ENCODE measurements around the gene SMYD2. TPM values are rescaled to one million over a fixed set of nuclear protein-coding genes. Genes with fewer than 3 reads are reported as not detected.

SMYD2 gene
- total RNA-seq, 1 donor from 2014 or later = 46.8 TPM

DNA sequence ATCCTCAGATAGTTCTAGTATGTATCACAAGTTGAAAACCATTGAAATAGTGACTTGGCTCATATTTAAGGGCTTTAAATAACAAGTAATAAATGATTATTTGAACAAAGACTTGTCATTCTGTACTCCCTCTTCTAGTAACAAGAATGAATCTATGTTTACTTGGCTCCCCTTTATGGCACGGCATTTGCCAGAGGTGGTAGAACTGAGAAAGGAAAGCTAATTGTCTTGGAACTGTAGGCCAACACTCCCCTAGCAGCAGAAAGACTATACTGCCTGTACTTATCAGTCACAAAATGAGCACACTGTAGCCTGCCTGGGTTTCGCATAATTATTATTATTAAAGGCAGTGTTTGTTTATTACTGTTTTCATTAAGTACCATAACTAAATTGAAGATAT lies 29.6 kb upstream of the SMYD2 start:
- H3K27ac Mint-ChIP-seq = no peak overlapping the region
- H3K9me3 Mint-ChIP-seq (ENCODE audit: low read depth) = no peaks in the 10 kb centered on the region
- TF ChIP-seq, protein P1, sequence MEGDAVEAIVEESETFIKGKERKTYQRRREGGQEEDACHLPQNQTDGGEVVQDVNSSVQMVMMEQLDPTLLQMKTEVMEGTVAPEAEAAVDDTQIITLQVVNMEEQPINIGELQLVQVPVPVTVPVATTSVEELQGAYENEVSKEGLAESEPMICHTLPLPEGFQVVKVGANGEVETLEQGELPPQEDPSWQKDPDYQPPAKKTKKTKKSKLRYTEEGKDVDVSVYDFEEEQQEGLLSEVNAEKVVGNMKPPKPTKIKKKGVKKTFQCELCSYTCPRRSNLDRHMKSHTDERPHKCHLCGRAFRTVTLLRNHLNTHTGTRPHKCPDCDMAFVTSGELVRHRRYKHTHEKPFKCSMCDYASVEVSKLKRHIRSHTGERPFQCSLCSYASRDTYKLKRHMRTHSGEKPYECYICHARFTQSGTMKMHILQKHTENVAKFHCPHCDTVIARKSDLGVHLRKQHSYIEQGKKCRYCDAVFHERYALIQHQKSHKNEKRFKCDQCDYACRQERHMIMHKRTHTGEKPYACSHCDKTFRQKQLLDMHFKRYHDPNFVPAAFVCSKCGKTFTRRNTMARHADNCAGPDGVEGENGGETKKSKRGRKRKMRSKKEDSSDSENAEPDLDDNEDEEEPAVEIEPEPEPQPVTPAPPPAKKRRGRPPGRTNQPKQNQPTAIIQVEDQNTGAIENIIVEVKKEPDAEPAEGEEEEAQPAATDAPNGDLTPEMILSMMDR (IDR thresholded peaks at IDR 0.05; ENCODE audit: unreplicated experiment) = no peak
- no peak overlapping the region for H3K4me3 Mint-ChIP-seq (ENCODE audit: low read depth)
- DNase-seq (ENCODE audit: low spot score, unreplicated experiment) = no peak
- peaks cover 3% of the 10 kb centered on the region for H3K27me3 Mint-ChIP-seq
- H3K4me1 Mint-ChIP-seq (ENCODE audit: low read depth) = no peaks in the 10 kb centered on the region
- H3K36me3 Mint-ChIP-seq (ENCODE audit: insufficient read depth) = no peaks in the 10 kb centered on the region

DNA sequence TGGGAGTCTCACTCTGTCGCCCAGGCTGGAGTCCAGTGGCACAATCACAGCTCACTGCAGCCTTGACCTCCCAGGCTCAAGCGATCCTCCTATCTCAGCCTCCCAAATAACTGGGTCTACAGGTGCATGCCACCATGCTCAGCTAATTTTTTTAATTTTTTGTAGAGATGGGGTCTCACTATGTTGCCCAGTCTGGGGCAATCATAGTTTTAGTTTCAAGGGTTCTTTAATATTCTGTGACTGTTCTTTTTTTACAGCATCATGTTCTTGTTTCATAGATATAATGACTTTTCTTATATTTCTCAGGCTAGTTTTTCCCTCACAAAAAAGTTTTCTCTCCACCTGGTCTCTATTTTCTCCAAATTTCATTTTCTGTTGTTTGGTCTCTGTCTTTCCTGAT lies 25.4 kb upstream of the SMYD2 start:
- Mint-ChIP-seq H3K4me1 (ENCODE audit: low read depth) (no peaks in the 10 kb centered on the region), H3K36me3 (ENCODE audit: insufficient read depth) (no peaks in the 10 kb centered on the region), H3K9me3 (ENCODE audit: low read depth) (no peaks in the 10 kb centered on the region), H3K27me3 (peaks cover 9% of the 10 kb centered on the region), H3K27ac (no peak overlapping the region), H3K4me3 (ENCODE audit: low read depth) (no peak overlapping the region)
- DNase-seq (ENCODE audit: low spot score, unreplicated experiment) = no peak
- TF ChIP-seq, protein P1 (IDR thresholded peaks at IDR 0.05; ENCODE audit: unreplicated experiment) = no peak

DNA sequence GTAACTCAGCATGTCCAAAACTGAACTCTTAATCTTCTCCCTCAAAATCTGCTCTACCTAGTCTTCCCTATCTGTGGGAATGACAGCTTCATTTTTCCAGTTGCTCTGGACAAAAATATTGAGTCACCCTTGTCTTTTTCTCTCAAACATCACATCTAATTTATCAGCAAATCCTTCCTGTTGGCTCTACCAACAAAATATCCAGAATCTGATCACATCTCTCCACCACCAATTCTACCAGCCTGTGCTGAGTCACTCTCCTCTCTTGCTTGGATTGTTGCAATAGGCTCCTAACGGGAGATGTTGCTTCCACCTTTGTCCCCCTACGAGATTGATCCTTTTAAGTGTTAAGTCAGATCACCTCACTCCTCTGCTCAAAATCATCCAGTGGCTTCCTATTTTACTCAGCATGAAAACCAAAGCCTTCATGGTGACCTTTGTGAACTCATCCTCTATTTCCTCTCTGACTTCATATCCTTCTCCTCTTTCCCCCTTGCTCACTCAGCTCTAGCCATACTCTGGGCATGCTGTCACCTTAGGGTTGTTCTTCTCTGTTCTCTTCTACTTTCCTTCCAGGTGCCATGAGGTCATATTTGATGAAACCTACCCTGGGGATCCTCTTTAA lies 21.5 kb upstream of the SMYD2 start:
- Mint-ChIP-seq H3K36me3 (ENCODE audit: insufficient read depth) (no peaks in the 10 kb centered on the region), H3K9me3 (ENCODE audit: low read depth) (no peaks in the 10 kb centered on the region), H3K4me1 (ENCODE audit: low read depth) (no peaks in the 10 kb centered on the region), H3K27me3 (peaks cover 19% of the 10 kb centered on the region), H3K4me3 (ENCODE audit: low read depth) (no peak overlapping the region), H3K27ac (no peak overlapping the region)
- TF ChIP-seq, protein P1 (IDR thresholded peaks at IDR 0.05; ENCODE audit: unreplicated experiment) = no peak
- DNase-seq (ENCODE audit: low spot score, unreplicated experiment) = no peak

DNA sequence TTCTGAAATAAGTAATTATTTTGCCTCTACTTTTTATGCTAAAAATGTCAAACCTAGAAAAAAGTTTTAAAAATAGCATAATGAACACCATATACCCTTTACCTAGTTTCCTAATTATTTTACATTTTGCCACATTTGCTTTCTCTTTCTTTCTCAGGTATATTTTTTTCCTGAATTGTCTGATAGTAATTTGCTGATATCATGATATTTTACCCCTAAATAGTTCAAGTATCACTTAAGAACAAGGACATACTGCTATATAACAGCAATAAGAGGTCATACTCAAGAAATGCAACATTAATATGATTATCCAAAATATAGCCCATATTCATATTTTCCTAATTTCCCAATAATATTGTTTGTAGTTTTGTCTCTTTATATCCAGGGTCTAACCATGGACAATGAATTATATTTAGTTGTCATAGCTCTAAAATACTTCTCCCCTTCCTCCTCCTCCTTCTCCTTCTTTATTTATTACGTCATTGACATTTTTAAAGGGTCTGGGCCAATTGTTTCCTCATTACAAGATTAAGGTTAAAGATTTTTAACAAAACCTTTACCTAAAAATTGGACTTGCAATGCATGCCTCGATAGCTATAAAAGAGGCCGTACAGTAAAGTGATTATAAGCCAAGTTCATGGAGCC lies 20.3 kb upstream of the SMYD2 start:
- Mint-ChIP-seq H3K27me3 (peaks cover 19% of the 10 kb centered on the region), H3K27ac (no peak overlapping the region), H3K4me3 (ENCODE audit: low read depth) (no peak overlapping the region), H3K36me3 (ENCODE audit: insufficient read depth) (no peaks in the 10 kb centered on the region), H3K9me3 (ENCODE audit: low read depth) (no peaks in the 10 kb centered on the region), H3K4me1 (ENCODE audit: low read depth) (no peaks in the 10 kb centered on the region)
- TF ChIP-seq, protein P1 (IDR thresholded peaks at IDR 0.05; ENCODE audit: unreplicated experiment) = no peak
- DNase-seq (ENCODE audit: low spot score, unreplicated experiment) = no peak

DNA sequence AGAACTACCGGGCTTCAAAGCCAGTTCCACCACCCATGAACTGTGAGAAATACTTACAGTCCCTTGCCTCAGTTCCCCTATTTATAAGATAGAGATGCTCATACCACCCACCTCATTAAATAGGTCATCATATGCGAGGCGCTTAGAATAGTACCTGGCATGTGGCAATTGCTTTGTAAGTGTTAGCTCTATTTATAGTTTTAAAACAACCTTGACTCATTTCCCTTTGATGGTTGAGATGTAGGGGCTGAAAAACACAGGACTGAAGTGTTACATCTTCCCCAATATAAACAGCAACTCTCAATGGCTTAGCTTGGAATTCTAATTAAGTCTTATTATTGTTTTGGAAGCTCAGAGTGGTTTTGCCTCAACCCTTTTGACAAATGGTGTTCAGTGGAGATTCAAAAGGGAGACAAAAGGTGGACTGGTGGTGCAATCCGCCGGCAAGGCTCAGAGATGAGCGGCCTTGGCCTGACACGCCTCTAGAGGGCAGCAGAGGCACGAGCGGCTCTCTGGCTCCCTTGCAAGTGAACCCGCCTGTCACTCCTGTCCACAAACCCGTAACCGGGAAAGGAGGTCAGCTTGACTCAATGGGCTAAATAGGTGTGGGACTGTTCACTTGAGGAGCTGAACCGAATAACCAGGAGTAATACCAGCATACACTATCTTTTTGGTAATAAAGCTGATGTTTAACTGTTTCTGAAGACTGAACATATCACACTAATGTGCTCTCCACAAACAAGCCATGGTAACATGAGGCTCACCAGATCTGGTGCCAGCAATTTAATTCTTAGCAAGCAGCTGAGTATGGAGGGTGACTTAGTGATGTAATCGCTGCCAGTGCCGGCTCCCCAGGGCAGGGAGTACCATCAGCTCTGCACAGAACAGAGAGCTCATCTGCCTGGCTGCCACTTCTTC lies 19.5 kb upstream of the SMYD2 start:
- no peaks in the 10 kb centered on the region for H3K4me1 Mint-ChIP-seq (ENCODE audit: low read depth)
- no peak overlapping the region for H3K4me3 Mint-ChIP-seq (ENCODE audit: low read depth)
- H3K9me3 Mint-ChIP-seq (ENCODE audit: low read depth) = no peaks in the 10 kb centered on the region
- no peak overlapping the region for H3K27ac Mint-ChIP-seq
- peak; percentile 78 for DNase-seq (ENCODE audit: low spot score, unreplicated experiment)
- TF ChIP-seq, protein P1 (IDR thresholded peaks at IDR 0.05; ENCODE audit: unreplicated experiment) = peak; percentile 97
- H3K27me3 Mint-ChIP-seq = peaks cover 19% of the 10 kb centered on the region
- H3K36me3 Mint-ChIP-seq (ENCODE audit: insufficient read depth) = no peaks in the 10 kb centered on the region
